ENCODE results near the gene SEC24C. TPM values are rescaled to one million over a fixed set of nuclear protein-coding genes. Genes with fewer than 3 reads are reported as not detected.

Gene SEC24C
- total RNA-seq, 1 experiment from 2014 or later, result 74.9 TPM

DNA sequence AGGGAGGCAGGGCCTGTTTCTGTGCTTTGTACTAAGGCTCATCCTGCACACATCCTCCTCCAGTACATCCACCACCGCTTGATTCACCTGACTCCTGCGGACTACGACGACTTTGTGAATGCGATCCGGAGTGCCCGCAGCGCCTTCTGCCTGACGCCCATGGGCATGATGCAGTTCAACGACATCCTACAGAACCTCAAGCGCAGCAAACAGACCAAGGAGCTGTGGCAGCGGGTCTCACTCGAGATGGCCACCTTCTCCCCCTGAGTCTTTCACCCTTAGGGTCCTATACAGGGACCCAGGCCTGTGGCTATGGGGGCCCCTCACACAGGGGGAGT is 57.0 kb downstream of the SEC24C start:
- Histone ChIP-seq H3K4me1 (ENCODE audit: insufficient read depth, low read length, poor library complexity, severe bottlenecking) (no peaks in the 10 kb centered on the region), H3K4me3 (ENCODE audit: low read depth, low read length, poor library complexity, severe bottlenecking) (no peak overlapping the region), H3K27ac (ENCODE audit: low read depth, low read length, poor library complexity, severe bottlenecking) (no peak overlapping the region), H3K9me3 (ENCODE audit: low read depth, low read length, poor library complexity, severe bottlenecking) (no peaks in the 10 kb centered on the region), H3K36me3 (ENCODE audit: insufficient read depth, low read length, poor library complexity, severe bottlenecking) (peaks cover 54% of the 10 kb centered on the region), H3K27me3 (replicated peaks; ENCODE audit: insufficient read depth, low read depth, low read length, poor library complexity) (no peaks in the 10 kb centered on the region)
- ChIA-PET CTCF (interaction anchor here (0.6 kb wide), 1 partner anchor 77 kb away, joined by 13 read pairs; no protein-coding TSS in a partner anchor), POLR2A (ENCODE audit: low non-redundant PET) (no interaction called here)
- DNase-seq (ENCODE audit: low spot score), result no peak
- BruUV-seq (replicated peaks), result no TSS peak
- intact Hi-C loops (cut with micrococcal nuclease; ENCODE audit: unreplicated experiment), result no loop called here
- TF ChIP-seq, protein P1, sequence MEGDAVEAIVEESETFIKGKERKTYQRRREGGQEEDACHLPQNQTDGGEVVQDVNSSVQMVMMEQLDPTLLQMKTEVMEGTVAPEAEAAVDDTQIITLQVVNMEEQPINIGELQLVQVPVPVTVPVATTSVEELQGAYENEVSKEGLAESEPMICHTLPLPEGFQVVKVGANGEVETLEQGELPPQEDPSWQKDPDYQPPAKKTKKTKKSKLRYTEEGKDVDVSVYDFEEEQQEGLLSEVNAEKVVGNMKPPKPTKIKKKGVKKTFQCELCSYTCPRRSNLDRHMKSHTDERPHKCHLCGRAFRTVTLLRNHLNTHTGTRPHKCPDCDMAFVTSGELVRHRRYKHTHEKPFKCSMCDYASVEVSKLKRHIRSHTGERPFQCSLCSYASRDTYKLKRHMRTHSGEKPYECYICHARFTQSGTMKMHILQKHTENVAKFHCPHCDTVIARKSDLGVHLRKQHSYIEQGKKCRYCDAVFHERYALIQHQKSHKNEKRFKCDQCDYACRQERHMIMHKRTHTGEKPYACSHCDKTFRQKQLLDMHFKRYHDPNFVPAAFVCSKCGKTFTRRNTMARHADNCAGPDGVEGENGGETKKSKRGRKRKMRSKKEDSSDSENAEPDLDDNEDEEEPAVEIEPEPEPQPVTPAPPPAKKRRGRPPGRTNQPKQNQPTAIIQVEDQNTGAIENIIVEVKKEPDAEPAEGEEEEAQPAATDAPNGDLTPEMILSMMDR (conservative IDR thresholded peaks at IDR 0.05; ENCODE audit: low read depth, low read length), result no peak
- TF ChIP-seq EZH2 (IDR thresholded peaks at IDR 0.05; ENCODE audit: borderline replicate concordance, low read depth, low read length, poor library complexity, severe bottlenecking), result no peak

DNA sequence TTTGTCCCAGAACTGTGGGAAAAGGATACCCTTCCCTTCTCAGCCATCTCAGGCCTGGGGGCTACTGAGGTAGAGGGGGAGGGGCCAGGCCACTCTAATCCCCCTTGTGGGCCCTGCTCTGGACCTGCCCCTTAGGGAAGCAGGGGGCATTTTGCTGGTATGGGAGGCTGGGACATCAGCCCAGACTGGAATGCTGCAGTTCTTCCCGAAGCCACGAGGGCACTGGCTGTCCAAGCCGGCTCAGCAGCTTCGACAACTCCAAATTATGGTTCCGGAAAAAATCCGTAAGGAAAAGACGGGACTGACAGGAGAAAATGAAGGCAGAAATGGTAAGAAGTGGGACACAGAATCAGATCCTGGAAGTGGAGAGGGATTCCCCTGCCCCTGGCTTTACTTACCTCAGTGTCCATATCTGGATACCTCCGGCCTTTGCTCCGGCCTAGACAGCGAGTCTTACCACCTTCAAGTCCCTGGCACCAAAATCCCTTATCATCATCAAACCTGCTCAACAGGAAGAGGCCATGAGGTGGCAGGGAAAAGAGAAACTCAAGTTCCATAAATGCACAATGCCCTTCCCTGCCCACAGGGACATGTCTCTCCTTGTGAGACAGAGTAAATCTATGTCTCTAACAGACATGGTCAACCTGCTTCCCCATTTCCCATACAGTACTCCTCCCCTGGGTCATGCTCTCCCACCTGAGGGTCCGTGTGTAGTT is 58.3 kb downstream of the SEC24C start:
- H3K9me3 ChIP-seq (ENCODE audit: low read depth, low read length, poor library complexity, severe bottlenecking), result no peaks in the 10 kb centered on the region
- H3K4me1 ChIP-seq (ENCODE audit: insufficient read depth, low read length, poor library complexity, severe bottlenecking), result no peaks in the 10 kb centered on the region
- no peaks in the 10 kb centered on the region for H3K27me3 ChIP-seq (replicated peaks; ENCODE audit: insufficient read depth, low read depth, low read length, poor library complexity)
- CTCF ChIA-PET, result no interaction called here
- POLR2A ChIA-PET (ENCODE audit: low non-redundant PET), result no interaction called here
- TF ChIP-seq, protein P1 (conservative IDR thresholded peaks at IDR 0.05; ENCODE audit: low read depth, low read length), result no peak
- TF ChIP-seq EZH2 (IDR thresholded peaks at IDR 0.05; ENCODE audit: borderline replicate concordance, low read depth, low read length, poor library complexity, severe bottlenecking), result no peak
- DNase-seq (ENCODE audit: low spot score), result no peak
- H3K4me3 ChIP-seq (ENCODE audit: low read depth, low read length, poor library complexity, severe bottlenecking), result no peak overlapping the region
- peaks cover 56% of the 10 kb centered on the region for H3K36me3 ChIP-seq (ENCODE audit: insufficient read depth, low read length, poor library complexity, severe bottlenecking)
- no peak overlapping the region for H3K27ac ChIP-seq (ENCODE audit: low read depth, low read length, poor library complexity, severe bottlenecking)
- BruUV-seq (replicated peaks), result no TSS peak
- intact Hi-C loops (cut with micrococcal nuclease; ENCODE audit: unreplicated experiment), result no loop called here

DNA sequence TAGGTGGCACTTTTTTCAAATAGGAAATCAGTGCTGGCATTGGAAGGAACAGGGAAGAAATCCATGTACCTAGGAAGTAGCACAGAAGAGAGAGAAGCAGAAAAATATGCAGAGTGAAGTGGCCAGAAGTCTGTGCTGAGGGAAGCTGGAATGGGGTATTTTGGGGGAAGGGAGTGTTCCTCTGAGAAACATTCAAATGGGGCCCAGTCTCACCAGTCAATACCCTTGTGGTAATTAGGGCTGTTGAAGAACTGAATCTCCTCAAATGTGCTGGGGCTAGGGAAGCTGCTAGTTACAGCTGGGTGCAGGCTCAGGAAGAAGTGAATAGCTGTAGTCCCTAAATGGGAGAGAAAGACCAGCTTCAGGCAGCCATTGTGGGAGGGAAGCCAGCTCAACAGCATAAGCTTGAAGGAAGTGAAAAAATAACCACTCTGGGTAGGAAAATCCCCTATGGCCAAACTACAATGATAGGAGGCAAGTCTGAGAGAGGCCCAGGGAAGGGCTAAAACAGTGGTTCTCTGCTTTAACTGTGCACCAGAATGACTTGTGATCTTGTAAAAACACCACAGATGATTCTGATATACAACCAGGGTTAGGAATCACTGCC is 59.6 kb downstream of the SEC24C start:
- no peaks in the 10 kb centered on the region for H3K27me3 ChIP-seq (replicated peaks; ENCODE audit: insufficient read depth, low read depth, low read length, poor library complexity)
- no peak overlapping the region for H3K27ac ChIP-seq (ENCODE audit: low read depth, low read length, poor library complexity, severe bottlenecking)
- no TSS peak for BruUV-seq (replicated peaks)
- no peaks in the 10 kb centered on the region for H3K9me3 ChIP-seq (ENCODE audit: low read depth, low read length, poor library complexity, severe bottlenecking)
- TF ChIP-seq, protein P1 (conservative IDR thresholded peaks at IDR 0.05; ENCODE audit: low read depth, low read length), result no peak
- TF ChIP-seq EZH2 (IDR thresholded peaks at IDR 0.05; ENCODE audit: borderline replicate concordance, low read depth, low read length, poor library complexity, severe bottlenecking), result no peak
- no peaks in the 10 kb centered on the region for H3K4me1 ChIP-seq (ENCODE audit: insufficient read depth, low read length, poor library complexity, severe bottlenecking)
- CTCF ChIA-PET, result no interaction called here
- intact Hi-C loops (cut with micrococcal nuclease; ENCODE audit: unreplicated experiment), result no loop called here
- no peak overlapping the region for H3K4me3 ChIP-seq (ENCODE audit: low read depth, low read length, poor library complexity, severe bottlenecking)
- POLR2A ChIA-PET (ENCODE audit: low non-redundant PET), result interaction anchor here (0.7 kb wide), 1 partner anchor 48 kb away, joined by 3 read pairs; no protein-coding TSS in a partner anchor
- H3K36me3 ChIP-seq (ENCODE audit: insufficient read depth, low read length, poor library complexity, severe bottlenecking), result peaks cover 60% of the 10 kb centered on the region
- no peak for DNase-seq (ENCODE audit: low spot score)
